ENCODE results near the gene DTD2. TPM values are rescaled to one million over a fixed set of nuclear protein-coding genes. Genes with fewer than 3 reads are reported as not detected.
A peak's percentile ranks its signal among the peaks of the same experiment; 100 is the strongest.
"Not testable (repeated sequence)": the region's sequence is repeated elsewhere in the genome, so short reads cannot be mapped to it uniquely, and the experiment has no call there.

DTD2 gene
- total and polyA plus RNA-seq, 2 experiments from 2014 or later = 8.9 to 40.1 TPM

- Histone ChIP-seq H3K27ac (no peak overlapping the region), H3K36me3 (no peaks in the 10 kb centered on the region), H3K27me3 (no peaks in the 10 kb centered on the region), H3K4me3 (no peak overlapping the region), H3K9me3 (ENCODE audit: low read depth) (no peaks in the 10 kb centered on the region), H3K4me1 (ENCODE audit: low read depth) (no peaks in the 10 kb centered on the region)
- DNase-seq (ENCODE audit: low read depth in 1 of 2, low spot score in 1 of 2) = peak in 1 of 2 donors; percentile 74
- no peak for TF ChIP-seq CTCF (IDR thresholded peaks at IDR 0.05; ENCODE audit: low read depth, low read length)
These were observed 15.8 kb downstream of the DTD2 start for GRCh38 chr14:31441273-31442111.

- Histone ChIP-seq H3K27me3 (no peaks in the 10 kb centered on the region), H3K9me3 (ENCODE audit: low read depth) (no peaks in the 10 kb centered on the region), H3K36me3 (no peaks in the 10 kb centered on the region), H3K4me3 (no peak overlapping the region), H3K27ac (no peak overlapping the region), H3K4me1 (ENCODE audit: low read depth) (no peaks in the 10 kb centered on the region)
- no peak for TF ChIP-seq CTCF (IDR thresholded peaks at IDR 0.05; ENCODE audit: low read depth, low read length)
- no peak for DNase-seq (ENCODE audit: low read depth in 1 of 2, low spot score in 1 of 2)
These were observed 17.0 kb downstream of the DTD2 start for GRCh38 chr14:31440280-31440679.

- Histone ChIP-seq H3K36me3 (no peaks in the 10 kb centered on the region), H3K27ac (no peak overlapping the region), H3K9me3 (ENCODE audit: low read depth) (no peaks in the 10 kb centered on the region), H3K4me3 (no peak overlapping the region), H3K27me3 (no peaks in the 10 kb centered on the region), H3K4me1 (ENCODE audit: low read depth) (no peaks in the 10 kb centered on the region)
- no peak for TF ChIP-seq CTCF (IDR thresholded peaks at IDR 0.05; ENCODE audit: low read depth, low read length)
- no peak for DNase-seq (ENCODE audit: low read depth in 1 of 2, low spot score in 1 of 2)
These were observed 17.7 kb downstream of the DTD2 start for GRCh38 chr14:31439561-31439960.

DNA sequence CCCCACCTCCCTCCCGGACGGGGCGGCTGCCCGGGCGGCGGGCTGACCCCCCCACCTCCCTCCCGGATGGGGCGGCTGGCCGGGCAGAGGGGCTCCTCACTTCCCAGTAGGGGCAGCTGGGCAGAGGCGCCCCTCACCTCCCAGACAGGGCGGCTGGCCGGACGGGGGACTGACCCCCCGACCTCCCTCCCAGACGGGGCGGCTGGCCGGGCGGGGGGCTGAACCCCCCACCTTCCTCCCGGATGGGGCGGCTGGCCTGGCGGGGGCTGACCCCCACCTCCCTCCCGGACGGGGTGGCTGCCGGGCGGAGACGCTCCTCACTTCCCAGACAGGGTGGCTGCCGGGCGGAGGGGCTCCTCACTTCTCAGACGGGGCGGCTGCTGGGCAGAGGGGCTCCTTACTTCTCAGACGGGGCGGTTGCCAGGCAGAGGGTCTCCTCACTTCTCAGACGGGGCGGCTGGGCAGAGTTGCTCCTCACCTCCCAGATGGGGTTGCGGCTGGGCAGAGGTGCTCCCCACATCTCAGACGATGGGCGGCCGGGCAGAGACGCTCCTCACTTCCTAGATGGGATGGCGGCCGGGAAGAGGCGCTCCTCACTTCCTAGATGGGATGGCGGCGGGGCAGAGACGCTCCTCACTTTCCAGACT is 20.1 kb downstream of the DTD2 start:
- not testable (repeated sequence) for DNase-seq (ENCODE audit: low read depth in 1 of 2, low spot score in 1 of 2); H3K9me3 ChIP-seq (ENCODE audit: low read depth); H3K4me1 ChIP-seq (ENCODE audit: low read depth); H3K27ac ChIP-seq; H3K27me3 ChIP-seq; H3K4me3 ChIP-seq; H3K36me3 ChIP-seq

DNA sequence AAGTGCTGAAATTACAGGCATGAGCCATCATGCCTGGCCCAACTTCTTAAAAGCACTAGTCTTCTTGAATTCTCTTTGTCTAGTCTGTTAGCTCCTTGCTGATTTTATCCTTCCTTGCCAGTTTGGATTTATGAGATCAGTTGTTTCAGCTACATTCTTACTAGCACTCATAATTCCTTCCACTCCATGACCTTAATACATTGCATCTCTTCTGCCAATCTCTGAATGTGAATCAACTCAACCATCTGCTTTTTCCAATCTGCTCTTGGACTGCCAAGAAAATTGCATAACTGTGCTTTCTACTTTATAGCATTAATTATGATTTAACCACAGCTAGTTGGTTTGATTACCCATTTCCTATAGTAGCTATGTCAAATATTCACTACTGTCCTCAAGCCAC is 22.0 kb downstream of the DTD2 start:
- Histone ChIP-seq H3K36me3 (no peaks in the 10 kb centered on the region), H3K27ac (no peak overlapping the region), H3K4me1 (ENCODE audit: low read depth) (no peaks in the 10 kb centered on the region), H3K9me3 (ENCODE audit: low read depth) (no peaks in the 10 kb centered on the region), H3K27me3 (no peaks in the 10 kb centered on the region), H3K4me3 (no peak overlapping the region)
- DNase-seq (ENCODE audit: low read depth in 1 of 2, low spot score in 1 of 2) = peak in 1 of 2 donors; percentile 48
- no peak for TF ChIP-seq CTCF (IDR thresholded peaks at IDR 0.05; ENCODE audit: low read depth, low read length)

DNA sequence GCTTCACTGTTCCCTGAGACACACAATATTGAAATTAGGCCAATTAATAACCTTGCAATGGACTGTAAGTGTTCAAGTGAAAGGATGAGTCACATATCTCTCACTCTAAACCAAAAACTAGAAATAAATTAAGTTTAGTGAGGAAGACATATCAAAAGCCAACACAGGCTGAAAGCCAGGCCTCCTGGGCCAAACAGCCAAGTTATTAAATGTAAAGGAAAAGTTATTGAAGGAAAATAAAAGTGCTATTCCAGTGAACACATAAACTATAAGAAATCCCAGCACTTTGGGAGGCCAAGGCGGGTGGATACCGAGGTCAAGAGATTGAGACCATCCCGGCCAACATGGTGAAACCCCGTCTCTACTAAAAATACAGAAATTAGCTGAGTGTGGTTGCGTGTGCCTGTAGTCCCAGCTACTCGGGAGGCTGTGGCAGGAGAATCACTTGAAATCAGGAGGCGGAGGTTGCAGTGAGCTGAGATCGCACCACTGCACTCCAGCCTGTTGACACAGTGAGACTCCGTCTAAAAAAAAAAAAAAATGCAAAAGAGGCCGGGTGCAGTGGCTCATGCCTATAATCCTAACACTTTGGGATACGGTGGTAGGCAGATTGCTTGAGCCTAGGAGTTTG is 26.6 kb downstream of the DTD2 start:
- Histone ChIP-seq H3K4me1 (ENCODE audit: low read depth) (no peaks in the 10 kb centered on the region), H3K27ac (no peak overlapping the region), H3K27me3 (no peaks in the 10 kb centered on the region), H3K9me3 (ENCODE audit: low read depth) (no peaks in the 10 kb centered on the region), H3K4me3 (no peak overlapping the region), H3K36me3 (no peaks in the 10 kb centered on the region)
- DNase-seq (ENCODE audit: low read depth in 1 of 2, low spot score in 1 of 2) = no peak
- TF ChIP-seq CTCF (IDR thresholded peaks at IDR 0.05; ENCODE audit: low read depth, low read length) = no peak

All from cardiac muscle cell (in vitro differentiated cells and primary cell).